Measurements from ENCODE around the gene SPI1.

- TF ChIP-seq CTCF (IDR thresholded peaks at IDR 0.05) = no peak
- no peak for TF ChIP-seq POLR2A (IDR thresholded peaks at IDR 0.05)
These were observed 25.2 kb upstream of the SPI1 start for GRCh38 chr11:47403571-47403970.
